Trophoblast cell (in vitro differentiated cells and primary cell): ENCODE data around the gene ZNF674.

Source experiments
- DNase-seq, 2 donors: peaks; one replicate each; pipeline ENCODE4 v3.0.0-alpha.2; 2016
- H2AFZ ChIP-seq: 2 replicates; pipeline ENCODE4 v1.6.1; 2013; ENCODE audit warnings: low read length, moderate library complexity, mild to moderate bottlenecking; ENCODE audit not compliant: insufficient read depth, poor library complexity
- H2AK5ac ChIP-seq: 2 replicates; pipeline ENCODE4 v1.6.1; 2013; ENCODE audit warnings: mild to moderate bottlenecking, low read length
- H2BK120ac ChIP-seq: 2 replicates; pipeline ENCODE4 v1.6.1; 2013; ENCODE audit warnings: low read length, mild to moderate bottlenecking, moderate library complexity; ENCODE audit not compliant: insufficient read depth, poor library complexity
- H2BK12ac ChIP-seq: 2 replicates; pipeline ENCODE4 v1.6.1; 2013; ENCODE audit warnings: mild to moderate bottlenecking, low read length, moderate library complexity
- H2BK5ac ChIP-seq: 2 replicates; pipeline ENCODE4 v1.6.1; 2013; ENCODE audit warnings: low read length, low read depth, moderate library complexity, mild to moderate bottlenecking; ENCODE audit not compliant: poor library complexity
- H3K14ac ChIP-seq: 2 replicates; pipeline ENCODE4 v1.6.1; 2013; ENCODE audit warnings: mild to moderate bottlenecking, low read length
- H3K18ac ChIP-seq: 2 replicates; pipeline ENCODE4 v1.6.1; 2013; ENCODE audit warnings: mild to moderate bottlenecking, low read length
- H3K23ac ChIP-seq: 2 replicates; pipeline ENCODE4 v1.6.1; 2013; ENCODE audit warnings: low read length
- H3K27ac ChIP-seq: 2 replicates; pipeline ENCODE4 v1.5.1; 2013; ENCODE audit warnings: low read depth, mild to moderate bottlenecking, inconsistent platforms, low read length, moderate library complexity
- H3K27me3 ChIP-seq: 2 replicates; pipeline ENCODE4 v1.6.1; 2013; ENCODE audit warnings: inconsistent platforms, mild to moderate bottlenecking, low read length, moderate library complexity; ENCODE audit not compliant: insufficient read depth
- H3K36me3 ChIP-seq, 2 experiments: 1 replicate in 1 of 2; 2 replicates in 1 of 2; pipeline ENCODE4 v1.6.1; 2013; ENCODE audit warnings: low read length in 2 of 2, mild to moderate bottlenecking in 2 of 2, moderate library complexity in 1 of 2; ENCODE audit not compliant: insufficient read depth in 2 of 2, control insufficient read depth in 1 of 2
- H3K4ac ChIP-seq: 2 replicates; pipeline ENCODE4 v1.6.1; 2013; ENCODE audit warnings: low read depth, mild to moderate bottlenecking, low read length, moderate library complexity
- H3K4me1 ChIP-seq, 2 experiments: 1 replicate in 1 of 2; 2 replicates in 1 of 2; pipeline ENCODE4 v1.6.1; 2013; ENCODE audit warnings: low read length in 2 of 2, mild to moderate bottlenecking in 2 of 2, moderate library complexity in 1 of 2; ENCODE audit not compliant: insufficient read depth in 2 of 2, control insufficient read depth in 1 of 2
- H3K4me2 ChIP-seq: 2 replicates; pipeline ENCODE4 v1.6.1; 2013; ENCODE audit warnings: inconsistent platforms, mild to moderate bottlenecking, low read length, moderate library complexity
- H3K4me3 ChIP-seq: 2 replicates; pipeline ENCODE4 v1.5.1; 2013; ENCODE audit warnings: mild to moderate bottlenecking, low read depth, low read length, inconsistent platforms
- H3K79me1 ChIP-seq: one replicate; pipeline ENCODE4 v1.6.1; 2013; ENCODE audit warnings: low read length
- H3K79me2 ChIP-seq: 2 replicates; pipeline ENCODE4 v1.6.1; 2013; ENCODE audit warnings: low read length, mild to moderate bottlenecking; ENCODE audit not compliant: control insufficient read depth, insufficient read depth, poor library complexity
- H3K9ac ChIP-seq: 2 replicates; pipeline ENCODE4 v1.6.1; 2013; ENCODE audit warnings: mild to moderate bottlenecking, low read length
- H3K9me3 ChIP-seq: 2 replicates; pipeline ENCODE4 v1.6.1; 2013; ENCODE audit warnings: low read depth, mild to moderate bottlenecking, control low read depth, inconsistent platforms, low read length; ENCODE audit not compliant: insufficient read depth
- H4K12ac ChIP-seq: 2 replicates; pipeline ENCODE4 v1.6.1; 2013; ENCODE audit warnings: low read depth, mild to moderate bottlenecking, low read length, moderate library complexity
- H4K8ac ChIP-seq: 2 replicates; pipeline ENCODE4 v1.6.1; 2013; ENCODE audit warnings: low read depth, mild to moderate bottlenecking, low read length, moderate library complexity
- H4K91ac ChIP-seq: one replicate; pipeline ENCODE4 v1.6.1; 2013; ENCODE audit warnings: low read depth, mild to moderate bottlenecking, low read length, moderate library complexity
- WGBS: extraction: QIAGEN DNeasy Blood & Tissue Kit; methylation state at CpG from one replicate; pipeline ENCODE4 v1.1.7; 2013; ENCODE audit warnings: missing lambda C conversion rate; ENCODE audit not compliant: insufficient read length, insufficient coverage; ENCODE audit errors: extremely low coverage; 5-methylcytosine and 5-hydroxymethylcytosine counted together

The ZNF674 gene

DNA sequence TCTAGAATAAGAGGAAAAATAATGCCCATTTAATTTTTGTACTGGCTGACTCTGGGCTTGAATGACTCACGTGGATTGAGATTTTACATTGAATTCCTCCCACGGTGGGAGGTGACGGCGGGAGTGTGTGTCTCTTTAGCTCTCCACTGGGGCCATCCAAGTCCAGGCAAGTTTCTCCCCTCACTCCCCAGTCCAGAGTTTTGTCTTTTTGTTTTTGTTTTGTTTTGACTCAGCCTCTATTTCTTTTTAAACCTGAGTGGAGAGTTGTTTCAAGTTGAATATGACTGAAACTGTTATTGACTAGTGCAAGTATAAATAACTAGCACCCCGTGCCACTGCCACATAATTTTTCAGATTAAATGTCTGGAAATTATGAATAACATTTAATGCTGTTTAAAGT lies 41.9 kb upstream of the ZNF674 start:
- Histone ChIP-seq H3K18ac (no peak overlapping the region), H3K23ac (no peak overlapping the region), H3K27me3 (no peaks in the 10 kb centered on the region), H4K12ac (no peak overlapping the region), H3K4me3 (no peak overlapping the region), H3K14ac (no peak overlapping the region), H2AK5ac (no peak overlapping the region), H3K27ac (no peak overlapping the region), H2BK5ac (no peak overlapping the region), H3K4me1 (peaks cover 0 to 3% of the 10 kb centered on the region in 2 experiments), H3K4ac (no peak overlapping the region), H3K9ac (no peak overlapping the region), H2BK120ac (no peak overlapping the region), H4K91ac (no peak overlapping the region), H3K79me2 (no peaks in the 10 kb centered on the region), H4K8ac (no peak overlapping the region), H2BK12ac (no peak overlapping the region), H3K9me3 (no peaks in the 10 kb centered on the region), H3K79me1 (no peaks in the 10 kb centered on the region), H3K36me3 (no peaks in the 10 kb centered on the region), H3K4me2 (no peak overlapping the region), H2AFZ (no peak overlapping the region)
- no CpG with 5 or more reads among the region's 5 CpGs for WGBS
- DNase-seq = no peak

DNA sequence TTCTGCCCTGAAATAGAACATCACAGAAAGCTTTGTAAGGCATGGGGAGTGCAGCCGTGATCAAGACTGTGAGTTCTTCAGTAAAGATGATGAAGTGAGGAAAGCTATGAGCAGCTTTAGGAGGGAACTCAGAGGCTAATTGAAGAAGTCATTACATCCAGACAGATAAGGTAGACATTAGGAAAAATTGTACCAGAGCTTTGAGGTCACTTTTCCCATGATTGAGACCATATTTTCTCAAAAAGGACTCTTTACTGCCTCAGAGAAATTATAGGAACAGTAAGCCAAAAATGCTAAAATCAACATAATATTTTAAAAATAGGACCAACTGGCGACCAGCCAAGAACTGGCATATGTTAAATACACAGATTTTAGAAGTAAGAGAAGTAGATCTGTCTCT lies 39.5 kb upstream of the ZNF674 start:
- H4K12ac ChIP-seq = no peak overlapping the region
- no peak overlapping the region for H3K4ac ChIP-seq
- no peak overlapping the region for H2BK12ac ChIP-seq
- H2AFZ ChIP-seq = no peak overlapping the region
- no peak overlapping the region for H2BK120ac ChIP-seq
- no peaks in the 10 kb centered on the region for H3K27me3 ChIP-seq
- no peak overlapping the region for H3K18ac ChIP-seq
- H3K27ac ChIP-seq = no peak overlapping the region
- H3K4me3 ChIP-seq = no peak overlapping the region
- no peaks in the 10 kb centered on the region for H3K36me3 ChIP-seq
- no peak overlapping the region for H3K23ac ChIP-seq
- H2AK5ac ChIP-seq = no peak overlapping the region
- no peak overlapping the region for H3K14ac ChIP-seq
- H3K4me2 ChIP-seq = no peak overlapping the region
- peaks cover 0 to 3% of the 10 kb centered on the region in 2 experiments for H3K4me1 ChIP-seq
- no peak for DNase-seq
- no CpG with 5 or more reads among the region's 2 CpGs for WGBS
- no peak overlapping the region for H2BK5ac ChIP-seq
- no peaks in the 10 kb centered on the region for H3K79me2 ChIP-seq
- no peaks in the 10 kb centered on the region for H3K79me1 ChIP-seq
- H3K9me3 ChIP-seq = no peaks in the 10 kb centered on the region
- no peak overlapping the region for H3K9ac ChIP-seq
- H4K8ac ChIP-seq = no peak overlapping the region
- H4K91ac ChIP-seq = no peak overlapping the region

DNA sequence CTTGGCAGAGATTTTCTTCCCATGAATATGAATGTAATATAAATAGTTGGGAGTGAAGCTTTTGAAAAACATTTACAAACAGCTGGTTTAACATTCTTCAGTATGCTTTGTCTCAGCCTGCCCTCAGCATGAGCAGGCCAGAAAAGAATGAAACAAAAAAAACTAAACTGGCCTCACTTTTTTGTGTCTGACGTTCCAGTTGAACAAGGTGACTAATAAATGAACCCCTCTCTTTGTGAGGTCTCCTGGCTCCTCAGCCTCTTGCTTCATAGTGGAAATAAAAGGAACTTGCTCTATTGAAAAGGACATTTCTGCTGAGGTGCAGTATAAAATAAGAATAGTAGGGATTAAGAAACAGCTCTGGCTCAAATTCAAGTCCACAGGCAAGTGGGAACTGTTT lies 37.7 kb upstream of the ZNF674 start:
- H2BK5ac ChIP-seq = no peak overlapping the region
- no peaks in the 10 kb centered on the region for H3K27me3 ChIP-seq
- no peak overlapping the region for H3K23ac ChIP-seq
- H4K12ac ChIP-seq = no peak overlapping the region
- H2BK120ac ChIP-seq = no peak overlapping the region
- H4K8ac ChIP-seq = no peak overlapping the region
- H3K79me1 ChIP-seq = no peaks in the 10 kb centered on the region
- no peak overlapping the region for H3K4ac ChIP-seq
- H2BK12ac ChIP-seq = no peak overlapping the region
- no peaks in the 10 kb centered on the region for H3K79me2 ChIP-seq
- H3K4me2 ChIP-seq = no peak overlapping the region
- peaks cover 0 to under 1% of the 10 kb centered on the region in 2 experiments for H3K4me1 ChIP-seq
- no peak overlapping the region for H3K27ac ChIP-seq
- DNase-seq = peak in 1 of 2 donors; percentile 46
- no peaks in the 10 kb centered on the region for H3K9me3 ChIP-seq
- no peak overlapping the region for H3K9ac ChIP-seq
- H2AFZ ChIP-seq = no peak overlapping the region
- no peak overlapping the region for H3K18ac ChIP-seq
- H2AK5ac ChIP-seq = no peak overlapping the region
- H3K36me3 ChIP-seq = no peaks in the 10 kb centered on the region
- H4K91ac ChIP-seq = no peak overlapping the region
- H3K4me3 ChIP-seq = no peak overlapping the region
- no CpG with 5 or more reads among the region's 1 CpG for WGBS
- H3K14ac ChIP-seq = no peak overlapping the region

DNA sequence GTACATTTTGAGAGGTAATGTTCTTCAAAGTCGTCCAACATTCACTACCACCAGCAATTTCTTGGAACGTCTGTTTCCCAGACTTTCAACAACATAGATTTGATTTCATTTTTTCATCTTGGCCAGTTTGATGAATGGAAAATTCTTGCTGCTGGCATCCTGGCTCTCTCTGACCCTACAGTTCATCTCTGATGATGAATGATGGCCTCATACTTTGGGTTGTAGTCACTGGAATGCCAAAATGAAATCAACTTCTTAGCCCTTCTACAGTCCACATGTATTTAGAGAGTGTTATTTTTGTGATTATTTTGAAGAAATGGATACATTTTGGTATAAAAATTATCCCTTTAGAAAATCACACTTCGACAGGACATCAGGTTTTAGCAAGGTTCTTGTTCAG lies 37.1 kb upstream of the ZNF674 start:
- Histone ChIP-seq H4K8ac (no peak overlapping the region), H4K91ac (no peak overlapping the region), H3K79me2 (no peaks in the 10 kb centered on the region), H3K9me3 (no peaks in the 10 kb centered on the region), H2BK5ac (no peak overlapping the region), H3K27me3 (no peaks in the 10 kb centered on the region), H3K4me3 (no peak overlapping the region), H3K4ac (no peak overlapping the region), H3K23ac (no peak overlapping the region), H3K79me1 (no peaks in the 10 kb centered on the region), H4K12ac (no peak overlapping the region), H3K4me1 (no peaks in the 10 kb centered on the region), H3K18ac (no peak overlapping the region), H2AFZ (no peak overlapping the region), H3K14ac (no peak overlapping the region), H3K27ac (no peak overlapping the region), H2AK5ac (no peak overlapping the region), H3K9ac (no peak overlapping the region), H3K36me3 (no peaks in the 10 kb centered on the region), H2BK12ac (no peak overlapping the region), H2BK120ac (no peak overlapping the region), H3K4me2 (no peak overlapping the region)
- no CpG with 5 or more reads among the region's 3 CpGs for WGBS
- DNase-seq = peak in 1 of 2 donors; percentile 25
